BLaER1 (cell line): Measurements from ENCODE around the gene BIN1.

Experiments
- H3K27ac ChIP-seq: shearing (Covaris generic); formaldehyde crosslinking; 2 replicates; pipeline ENCODE4 v1.8.1; 2022
- H3K27me3 ChIP-seq: shearing (Covaris generic); formaldehyde crosslinking; 2 replicates; pipeline ENCODE4 v1.8.1; 2022
- H3K36me3 ChIP-seq: shearing (Covaris generic); formaldehyde crosslinking; 2 replicates; pipeline ENCODE4 v1.8.1; 2022
- H3K4me1 ChIP-seq: shearing (Covaris generic); formaldehyde crosslinking; 2 replicates; pipeline ENCODE4 v1.8.1; 2022
- H3K4me2 ChIP-seq: shearing (Covaris generic); formaldehyde crosslinking; 2 replicates; pipeline ENCODE4 v1.8.1; 2022
- H3K4me3 ChIP-seq: shearing (Covaris generic); formaldehyde crosslinking; 2 replicates; pipeline ENCODE4 v1.8.1; 2022
- H3K9ac ChIP-seq: shearing (Covaris generic); formaldehyde crosslinking; 2 replicates; pipeline ENCODE4 v1.8.1; 2022
- H3K9me3 ChIP-seq: shearing (Covaris generic); formaldehyde crosslinking; 2 replicates; pipeline ENCODE4 v1.8.1; 2022
- H4K20me1 ChIP-seq: shearing (Covaris generic); formaldehyde crosslinking; 2 replicates; pipeline ENCODE4 v1.8.1; 2022
- Cebpa-rat ChIP-seq: shearing (Covaris generic); IDR thresholded peaks from 2 replicates; pipeline ENCODE4 v1.8.1; 2022

Gene BIN1

GRCh38 chr2:127106991-127107621 lies at the start of gene BIN1:
Gene BIN1, minus strand, starts transcription at chr2:127107154. Its CDS starts 211 bp downstream, at chr2:127106943.
- TF ChIP-seq Cebpa-rat: no peak
- peaks cover 1% of the 10 kb centered on the region; the same call in 1 of the 2 replicates for H3K9me3 ChIP-seq
- H3K4me2 ChIP-seq: peak within 1 kb of the TSS; percentile 100
- peak within 1 kb of the TSS; percentile 92 for H3K27ac ChIP-seq
- peaks cover 33% of the 10 kb centered on the region for H4K20me1 ChIP-seq
- H3K9ac ChIP-seq: peak within 1 kb of the TSS; percentile 94
- peak within 1 kb of the TSS; percentile 96 for H3K4me3 ChIP-seq
- peaks cover 18% of the 10 kb centered on the region; the same call in 1 of the 2 replicates for H3K36me3 ChIP-seq
- H3K27me3 ChIP-seq: no peaks in the 10 kb centered on the region
- peaks cover 82% of the 10 kb centered on the region for H3K4me1 ChIP-seq

- no peak overlapping the region for H3K9ac ChIP-seq
- H4K20me1 ChIP-seq: no peaks in the 10 kb centered on the region
- 0 out of 2 replicates have a peak, but pooled peaks cover 3% of the 10 kb centered on the region for H3K36me3 ChIP-seq
- peaks cover 9% of the 10 kb centered on the region for H3K9me3 ChIP-seq
- H3K4me2 ChIP-seq: no peak overlapping the region
- no peak overlapping the region for H3K27ac ChIP-seq
- H3K27me3 ChIP-seq: no peaks in the 10 kb centered on the region
- no peak overlapping the region for H3K4me3 ChIP-seq
- TF ChIP-seq Cebpa-rat: no peak
- peaks cover 46% of the 10 kb centered on the region for H3K4me1 ChIP-seq
Observed at GRCh38 chr2:127155947-127156346, 49.0 kb upstream of the BIN1 start.

GRCh38 chr2:127155028-127155581 lies 48.2 kb upstream of the BIN1 start:
- no peaks in the 10 kb centered on the region for H3K27me3 ChIP-seq
- no peaks in the 10 kb centered on the region for H4K20me1 ChIP-seq
- TF ChIP-seq Cebpa-rat: no peak
- peaks cover 45% of the 10 kb centered on the region for H3K4me1 ChIP-seq
- H3K9me3 ChIP-seq: peaks cover 16% of the 10 kb centered on the region
- H3K36me3 ChIP-seq: 0 out of 2 replicates have a peak, but pooled peaks cover 4% of the 10 kb centered on the region
- no peak overlapping the region for H3K27ac ChIP-seq
- H3K4me2 ChIP-seq: no peak overlapping the region
- no peak overlapping the region for H3K9ac ChIP-seq
- no peak overlapping the region for H3K4me3 ChIP-seq

- Histone ChIP-seq H3K27me3 (no peaks in the 10 kb centered on the region), H3K27ac (no peak overlapping the region), H3K4me2 (no peak overlapping the region), H3K9ac (no peak overlapping the region), H3K9me3 (peaks cover 16% of the 10 kb centered on the region), H4K20me1 (no peaks in the 10 kb centered on the region), H3K4me1 (peaks cover 42% of the 10 kb centered on the region), H3K4me3 (no peak overlapping the region), H3K36me3 (0 out of 2 replicates have a peak, but pooled peaks cover 4% of the 10 kb centered on the region)
- no peak for TF ChIP-seq Cebpa-rat
Observed at GRCh38 chr2:127154396-127154795, 47.4 kb upstream of the BIN1 start.

GRCh38 chr2:127153691-127154158 lies 46.8 kb upstream of the BIN1 start:
- Histone ChIP-seq H3K4me2 (no peak overlapping the region), H3K9ac (no peak overlapping the region), H4K20me1 (no peaks in the 10 kb centered on the region), H3K4me3 (no peak overlapping the region), H3K9me3 (peaks cover 16% of the 10 kb centered on the region), H3K36me3 (0 out of 2 replicates have a peak, but pooled peaks cover 4% of the 10 kb centered on the region), H3K27ac (no peak overlapping the region), H3K4me1 (peaks cover 35% of the 10 kb centered on the region), H3K27me3 (no peaks in the 10 kb centered on the region)
- TF ChIP-seq Cebpa-rat: no peak

- H3K9ac ChIP-seq: no peak overlapping the region
- H3K27me3 ChIP-seq: no peaks in the 10 kb centered on the region
- no peak overlapping the region for H3K4me3 ChIP-seq
- peaks cover 16% of the 10 kb centered on the region for H3K9me3 ChIP-seq
- no peak for TF ChIP-seq Cebpa-rat
- no peak overlapping the region for H3K27ac ChIP-seq
- H3K4me1 ChIP-seq: peaks cover 9% of the 10 kb centered on the region
- 0 out of 2 replicates have a peak, but pooled peaks cover 4% of the 10 kb centered on the region for H3K36me3 ChIP-seq
- H3K4me2 ChIP-seq: no peak overlapping the region
- H4K20me1 ChIP-seq: no peaks in the 10 kb centered on the region
Observed at GRCh38 chr2:127150996-127151395, 44.0 kb upstream of the BIN1 start.

- H3K4me1 ChIP-seq: peaks cover 1% of the 10 kb centered on the region; the same call in 1 of the 2 replicates
- H3K27ac ChIP-seq: no peak overlapping the region
- H3K4me2 ChIP-seq: no peak overlapping the region
- H3K9me3 ChIP-seq: peaks cover 16% of the 10 kb centered on the region
- 0 out of 2 replicates have a peak, but pooled peaks cover 4% of the 10 kb centered on the region for H3K36me3 ChIP-seq
- no peaks in the 10 kb centered on the region for H3K27me3 ChIP-seq
- no peak for TF ChIP-seq Cebpa-rat
- no peak overlapping the region for H3K9ac ChIP-seq
- H4K20me1 ChIP-seq: no peaks in the 10 kb centered on the region
- H3K4me3 ChIP-seq: no peak overlapping the region
Observed at GRCh38 chr2:127149384-127149783, 42.4 kb upstream of the BIN1 start.

GRCh38 chr2:127146820-127147502 lies 40.0 kb upstream of the BIN1 start:
- no peak for TF ChIP-seq Cebpa-rat
- Histone ChIP-seq H3K27ac (no peak overlapping the region), H4K20me1 (no peaks in the 10 kb centered on the region), H3K9ac (no peak overlapping the region), H3K9me3 (peaks cover 16% of the 10 kb centered on the region), H3K4me1 (peaks cover 10% of the 10 kb centered on the region), H3K4me3 (no peak overlapping the region), H3K4me2 (no peak overlapping the region), H3K27me3 (no peaks in the 10 kb centered on the region), H3K36me3 (0 out of 2 replicates have a peak, but pooled peaks cover 4% of the 10 kb centered on the region)

- no peak for TF ChIP-seq Cebpa-rat
- Histone ChIP-seq H4K20me1 (no peaks in the 10 kb centered on the region), H3K27ac (no peak overlapping the region), H3K4me1 (peaks cover 10% of the 10 kb centered on the region), H3K36me3 (0 out of 2 replicates have a peak, but pooled peaks cover 3% of the 10 kb centered on the region), H3K4me2 (no peak overlapping the region), H3K4me3 (no peak overlapping the region), H3K27me3 (no peaks in the 10 kb centered on the region), H3K9me3 (peaks cover 9% of the 10 kb centered on the region), H3K9ac (no peak overlapping the region)
Observed at GRCh38 chr2:127146071-127146725, 39.2 kb upstream of the BIN1 start.
